Measurements from ENCODE around the gene NUDT8.

GRCh38 chr11:67664696-67665540 is 35.2 kb upstream of the NUDT8 start:
- TF ChIP-seq CTCF (IDR thresholded peaks at IDR 0.05; ENCODE audit: control extremely low read depth in 1 of 3, insufficient read depth in 1 of 3, low read depth in 1 of 3, low read length in 3 of 3) (no peak), SAP30 (IDR thresholded peaks at IDR 0.05; ENCODE audit: insufficient read depth, insufficient replicate concordance, low read length) (no peak), JUN (IDR thresholded peaks at IDR 0.05; ENCODE audit: low read depth, low read length) (no peak), MAX (IDR thresholded peaks at IDR 0.05) (no peak), NRF1 (IDR thresholded peaks at IDR 0.05; ENCODE audit: low read depth, low read length) (no peak), EGR1 (IDR thresholded peaks at IDR 0.05; ENCODE audit: borderline replicate concordance, low read depth, low read length) (no peak), POLR2A (IDR thresholded peaks at IDR 0.05; ENCODE audit: control extremely low read depth in 1 of 2, low read depth in 2 of 2, low read length in 2 of 2) (no peak), SUZ12 (IDR thresholded peaks at IDR 0.05; ENCODE audit: low read length) (no peak), ZNF274 (IDR thresholded peaks at IDR 0.05; ENCODE audit: borderline replicate concordance, extremely low read depth, low read length) (no peak)
